ENCODE results near the gene DDR2. TPM values are rescaled to one million over a fixed set of nuclear protein-coding genes. Genes with fewer than 3 reads are reported as not detected.
"Not testable (repeated sequence)": the region's sequence is repeated elsewhere in the genome, so short reads cannot be mapped to it uniquely, and the experiment has no call there.

The DDR2 gene
- total RNA-seq, 2 experiments from 2014 or later = 0.19 TPM; not detected in 1

GRCh38 chr1:162818666-162819065 is 186.4 kb downstream of the DDR2 start:
- H3K36me3 ChIP-seq (ENCODE audit: insufficient read depth, low read length); intact Hi-C loops (cut with micrococcal nuclease; ENCODE audit: unreplicated experiment); DNase-seq (ENCODE audit: low spot score); H3K4me1 ChIP-seq (ENCODE audit: insufficient read depth, low read length, poor library complexity, severe bottlenecking); H4K20me1 ChIP-seq (ENCODE audit: insufficient read depth, low read length); H3K9me2 ChIP-seq (ENCODE audit: insufficient read depth, low read length); BruUV-seq (replicated peaks); CTCF ChIA-PET (ENCODE audit: unreplicated experiment); H3K27ac ChIP-seq (ENCODE audit: low read depth, low read length, poor library complexity, severe bottlenecking); POLR2A ChIA-PET; H3K4me2 ChIP-seq (ENCODE audit: low read length); H3K79me2 ChIP-seq (ENCODE audit: insufficient read depth, low read depth, low read length); H2AFZ ChIP-seq (ENCODE audit: low read length); H3K4me3 ChIP-seq (ENCODE audit: low read depth, low read length, poor library complexity, severe bottlenecking); H3K9me3 ChIP-seq (ENCODE audit: low read length): not testable (repeated sequence)

- H3K36me3 ChIP-seq (ENCODE audit: insufficient read depth, low read length) = no peaks in the 10 kb centered on the region
- H4K20me1 ChIP-seq (ENCODE audit: insufficient read depth, low read length) = no peaks in the 10 kb centered on the region
- no peaks in the 10 kb centered on the region for H3K9me2 ChIP-seq (ENCODE audit: insufficient read depth, low read length)
- TF ChIP-seq CTCF (conservative IDR thresholded peaks at IDR 0.05; ENCODE audit: low read length) (no peak), EZH2phosphoT487 (IDR thresholded peaks at IDR 0.05; ENCODE audit: borderline replicate concordance, low read depth, low read length) (no peak)
- POLR2A ChIA-PET = no interaction called here
- no peaks in the 10 kb centered on the region for H3K79me2 ChIP-seq (ENCODE audit: insufficient read depth, low read depth, low read length)
- no TSS peak for BruUV-seq (replicated peaks)
- H3K4me1 ChIP-seq (ENCODE audit: insufficient read depth, low read length, poor library complexity, severe bottlenecking) = no peaks in the 10 kb centered on the region
- CTCF ChIA-PET (ENCODE audit: unreplicated experiment) = no interaction called here
- H2AFZ ChIP-seq (ENCODE audit: low read length) = no peak overlapping the region
- no peak for DNase-seq (ENCODE audit: low spot score)
- no peak overlapping the region for H3K27ac ChIP-seq (ENCODE audit: low read depth, low read length, poor library complexity, severe bottlenecking)
- no peak overlapping the region for H3K4me2 ChIP-seq (ENCODE audit: low read length)
- intact Hi-C loops (cut with micrococcal nuclease; ENCODE audit: unreplicated experiment) = no loop called here
- no peak overlapping the region for H3K4me3 ChIP-seq (ENCODE audit: low read depth, low read length, poor library complexity, severe bottlenecking)
- H3K9me3 ChIP-seq (ENCODE audit: low read length) = no peaks in the 10 kb centered on the region
Observed at GRCh38 chr1:162822391-162823200, 190.3 kb downstream of the DDR2 start.

GRCh38 chr1:162823231-162823630 is 191.0 kb downstream of the DDR2 start:
- TF ChIP-seq CTCF (conservative IDR thresholded peaks at IDR 0.05; ENCODE audit: low read length) (no peak), EZH2phosphoT487 (IDR thresholded peaks at IDR 0.05; ENCODE audit: borderline replicate concordance, low read depth, low read length) (no peak)
- H3K4me1 ChIP-seq (ENCODE audit: insufficient read depth, low read length, poor library complexity, severe bottlenecking) = no peaks in the 10 kb centered on the region
- POLR2A ChIA-PET = interaction anchor here (0.6 kb wide), 1 partner anchor 363 kb away, joined by 3 read pairs; no protein-coding TSS in a partner anchor
- H3K27ac ChIP-seq (ENCODE audit: low read depth, low read length, poor library complexity, severe bottlenecking) = no peak overlapping the region
- H4K20me1 ChIP-seq (ENCODE audit: insufficient read depth, low read length) = no peaks in the 10 kb centered on the region
- intact Hi-C loops (cut with micrococcal nuclease; ENCODE audit: unreplicated experiment) = no loop called here
- DNase-seq (ENCODE audit: low spot score) = no peak
- H3K36me3 ChIP-seq (ENCODE audit: insufficient read depth, low read length) = no peaks in the 10 kb centered on the region
- H3K4me2 ChIP-seq (ENCODE audit: low read length) = no peak overlapping the region
- no TSS peak for BruUV-seq (replicated peaks)
- no peaks in the 10 kb centered on the region for H3K79me2 ChIP-seq (ENCODE audit: insufficient read depth, low read depth, low read length)
- CTCF ChIA-PET (ENCODE audit: unreplicated experiment) = no interaction called here
- no peak overlapping the region for H3K4me3 ChIP-seq (ENCODE audit: low read depth, low read length, poor library complexity, severe bottlenecking)
- H3K9me2 ChIP-seq (ENCODE audit: insufficient read depth, low read length) = no peaks in the 10 kb centered on the region
- no peaks in the 10 kb centered on the region for H3K9me3 ChIP-seq (ENCODE audit: low read length)
- no peak overlapping the region for H2AFZ ChIP-seq (ENCODE audit: low read length)

Data from OCI-LY7 (cell line).